ENCODE results near the gene RETREG3.

Gene RETREG3

GRCh38 chr17:42613699-42614295 lies 4.6 kb upstream of the RETREG3 start:
- DNase-seq (ENCODE audit: low read depth) = no peak

- no peak for DNase-seq (ENCODE audit: low read depth)
Measured at GRCh38 chr17:42612013-42612412, 2.8 kb upstream of the RETREG3 start.

GRCh38 chr17:42609814-42610801 lies 934 bp upstream of the RETREG3 start:
- DNase-seq (ENCODE audit: low read depth) = peak; percentile 18

DNA sequence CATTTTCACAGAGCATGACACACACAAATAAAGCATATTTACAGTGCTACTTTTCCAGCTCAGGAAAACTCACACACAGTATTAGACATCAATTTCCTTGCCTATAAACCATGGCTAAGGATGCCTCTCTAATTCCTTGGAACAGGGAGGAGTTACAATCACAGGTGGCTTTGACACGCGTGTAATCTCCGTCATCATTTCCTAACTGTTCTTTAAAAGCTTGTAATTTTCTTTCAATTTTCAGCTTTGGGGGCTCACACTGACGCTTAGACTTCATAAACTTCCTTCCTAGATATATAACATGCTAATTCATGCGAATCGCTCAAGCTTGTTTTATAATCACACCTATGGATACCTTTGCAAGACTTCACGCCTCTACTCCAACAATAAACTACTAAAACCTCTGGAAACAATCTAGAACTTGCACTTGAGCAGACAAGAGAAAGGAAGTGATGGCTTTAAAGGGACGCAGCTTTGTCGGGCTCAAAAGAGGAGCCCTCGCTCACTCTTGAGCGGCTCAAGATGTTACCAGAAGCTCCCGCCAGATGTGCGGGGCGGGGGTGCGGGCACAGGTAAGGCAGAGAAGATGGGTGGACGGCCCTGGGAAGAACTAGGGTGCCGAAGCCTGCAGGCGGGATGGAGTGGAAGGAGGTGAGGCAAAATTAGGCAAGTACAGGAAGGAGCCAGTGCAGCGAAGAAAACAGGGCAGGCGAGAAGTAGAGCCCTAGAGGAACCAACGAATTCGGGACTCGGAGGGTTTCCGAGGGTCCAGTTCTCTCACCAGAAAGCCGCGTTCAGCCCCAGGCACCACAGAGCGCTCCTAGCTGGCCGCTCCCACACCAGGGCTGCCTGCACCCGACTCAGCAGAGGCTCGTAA lies 631 bp downstream of the RETREG3 start:
- DNase-seq (ENCODE audit: low read depth) = peak; percentile 36

DNA sequence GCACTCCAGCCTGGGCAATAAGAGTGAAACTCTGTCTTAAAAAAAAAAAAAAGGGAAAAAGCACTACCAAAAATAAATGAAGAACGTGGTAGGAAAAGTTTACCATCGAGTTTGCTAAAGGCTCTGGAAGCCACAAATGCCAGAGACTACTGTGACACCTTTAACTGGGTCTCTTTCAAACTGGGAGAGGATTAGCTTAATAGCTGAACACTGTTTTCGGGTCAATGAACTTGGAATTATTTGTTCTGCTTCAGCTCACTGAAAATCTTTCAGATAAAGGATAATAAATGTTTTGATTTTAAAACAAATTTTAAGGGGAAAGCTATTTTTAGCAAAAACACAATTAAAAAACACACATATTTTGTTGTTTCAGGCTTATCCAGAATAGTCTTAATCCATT lies 1.4 kb downstream of the RETREG3 start:
- DNase-seq (ENCODE audit: low read depth) = no peak

GRCh38 chr17:42603318-42603717 lies 5.9 kb downstream of the RETREG3 start:
- DNase-seq (ENCODE audit: low read depth) = no peak

DNA sequence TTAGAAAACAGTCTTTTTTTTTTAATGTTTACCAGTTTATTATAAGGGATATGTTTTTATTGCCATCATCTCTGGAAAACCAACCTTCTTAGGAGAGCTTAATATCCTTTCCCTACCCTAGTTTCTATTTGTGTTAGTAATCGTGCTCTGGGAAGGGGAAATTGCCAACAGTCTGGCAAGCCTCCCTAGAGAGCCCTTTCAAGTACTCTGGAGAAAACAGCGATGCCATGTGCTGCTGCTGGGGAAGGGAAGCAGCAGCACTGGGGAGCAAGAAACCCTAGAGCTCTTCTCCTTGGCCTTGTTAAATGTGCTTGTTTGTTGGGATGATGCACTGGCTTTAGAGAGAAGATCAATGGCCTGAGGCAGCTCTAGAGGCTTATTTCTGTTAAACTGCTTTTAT lies 10.3 kb downstream of the RETREG3 start:
- DNase-seq (ENCODE audit: low read depth) = no peak

GRCh38 chr17:42596386-42596785 lies 12.8 kb downstream of the RETREG3 start:
- no peak for DNase-seq (ENCODE audit: low read depth)

- no peak for DNase-seq (ENCODE audit: low read depth)
Measured at GRCh38 chr17:42591411-42591810, 17.8 kb downstream of the RETREG3 start.

- no peak for DNase-seq (ENCODE audit: low read depth)
Measured at GRCh38 chr17:42590886-42591285, 18.3 kb downstream of the RETREG3 start.

- no peak for DNase-seq (ENCODE audit: low read depth)
Measured at GRCh38 chr17:42586514-42587230, 22.5 kb downstream of the RETREG3 start.

DNA sequence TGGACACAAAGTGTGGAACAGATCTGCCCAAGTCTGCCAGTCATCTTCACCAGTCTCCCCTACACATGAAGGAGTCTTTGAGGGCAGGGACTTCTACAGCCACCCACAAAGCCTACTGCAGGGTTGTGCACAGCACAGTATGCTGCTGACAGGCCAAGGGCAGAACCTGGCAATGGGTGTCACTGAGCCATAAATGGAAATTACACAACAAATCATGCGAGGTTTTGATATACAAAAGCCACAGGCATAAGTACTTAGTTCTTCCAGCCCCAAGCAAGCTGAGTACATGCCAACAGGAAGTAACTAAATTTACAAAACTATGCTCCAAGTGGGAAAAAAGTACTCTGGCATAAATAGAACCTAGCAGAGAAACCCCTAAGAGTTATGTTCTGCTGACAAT lies 23.8 kb downstream of the RETREG3 start:
- DNase-seq (ENCODE audit: low read depth) = no peak

DNA sequence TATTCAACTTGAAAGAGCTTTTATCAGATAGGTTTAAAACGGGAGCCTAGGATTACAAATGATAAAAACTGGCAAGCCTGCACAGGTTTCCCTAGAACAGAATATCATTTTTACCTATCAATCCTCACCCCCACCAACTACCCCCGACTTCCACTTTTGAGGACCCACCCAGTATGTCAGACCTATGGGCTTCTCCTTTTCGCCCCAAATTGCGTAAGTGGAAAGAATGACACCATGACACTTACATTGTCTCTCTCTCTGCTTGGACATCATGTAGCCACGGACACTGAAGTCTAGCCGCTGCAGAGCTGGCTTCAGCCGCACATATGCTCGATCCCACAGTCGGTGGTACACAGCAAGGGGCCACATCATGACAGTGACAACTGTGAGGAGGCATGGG lies 24.3 kb downstream of the RETREG3 start:
- no peak for DNase-seq (ENCODE audit: low read depth)

GRCh38 chr17:42581744-42582270 lies 27.4 kb downstream of the RETREG3 start:
- no peak for DNase-seq (ENCODE audit: low read depth)

DNA sequence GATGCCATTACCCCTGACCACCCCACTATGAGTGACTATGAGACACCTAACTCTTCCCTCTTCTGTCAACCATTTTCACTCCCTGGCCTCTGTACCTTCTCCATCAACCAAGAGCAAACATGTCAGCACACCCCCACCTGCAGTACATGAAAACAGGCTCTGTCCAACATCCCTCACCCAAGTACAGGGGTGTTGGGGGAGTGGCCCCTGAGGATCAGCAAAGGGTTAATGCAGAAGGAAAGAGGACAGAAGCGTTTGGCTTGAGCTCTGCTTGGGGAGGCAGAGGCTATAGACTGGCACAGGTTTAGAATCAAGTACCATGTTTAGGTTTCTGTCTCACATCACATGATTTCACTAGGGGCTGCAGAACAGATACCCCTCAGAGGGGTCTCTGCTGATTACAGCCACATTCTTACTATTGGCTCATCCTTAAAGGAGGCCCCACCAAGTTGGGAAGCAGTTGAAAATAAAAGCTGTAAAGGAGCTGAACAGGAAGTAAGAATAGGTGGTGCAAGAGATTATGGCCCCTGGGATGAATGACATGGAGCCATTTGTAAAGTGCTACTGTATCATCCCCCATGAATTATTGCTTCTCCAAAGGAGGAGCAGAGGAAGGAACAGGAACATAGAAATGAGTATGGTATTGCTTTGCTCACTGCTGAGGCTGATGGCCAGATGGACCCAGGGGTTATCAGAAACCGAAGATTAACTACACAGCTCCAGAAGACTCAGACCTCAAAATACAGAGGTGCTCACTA lies 29.2 kb downstream of the RETREG3 start:
- DNase-seq (ENCODE audit: low read depth) = no peak

GRCh38 chr17:42578282-42578869 lies 30.8 kb downstream of the RETREG3 start:
- peak; percentile 86 for DNase-seq (ENCODE audit: low read depth)

- peak; percentile 98 for DNase-seq (ENCODE audit: low read depth)
Measured at GRCh38 chr17:42577532-42578281, 31.5 kb downstream of the RETREG3 start, which contains the start of gene PSMC3IP. Gene PSMC3IP (minus strand): TSS chr17:42577729. CDS start chr17:42577686, 43 bp downstream.

DNA sequence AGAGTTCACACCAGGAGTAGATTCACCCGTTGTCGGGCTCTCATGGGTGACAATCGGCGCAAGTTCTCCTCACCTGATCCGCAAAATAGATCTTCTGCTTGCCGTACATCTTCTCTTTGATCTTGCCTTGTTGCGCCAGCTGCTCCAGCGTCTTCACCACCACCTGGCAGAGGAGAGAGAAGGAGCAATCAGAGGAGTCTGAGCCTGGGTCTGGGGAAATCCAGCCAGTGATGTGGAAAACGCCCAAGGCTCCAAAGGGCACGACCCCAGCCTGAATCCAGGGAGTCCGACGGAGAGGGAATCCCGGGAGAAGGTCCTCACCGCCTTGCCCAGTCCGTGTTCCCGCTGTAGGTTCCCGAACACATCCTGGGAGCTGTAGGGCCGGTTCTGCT lies 32.0 kb downstream of the RETREG3 start:
- DNase-seq (ENCODE audit: low read depth) = no peak

- DNase-seq (ENCODE audit: low read depth) = no peak
Measured at GRCh38 chr17:42574463-42574862, 34.7 kb downstream of the RETREG3 start.
